ENCODE results near the gene NPHS1.
"Not testable (repeated sequence)": the region's sequence is repeated elsewhere in the genome, so short reads cannot be mapped to it uniquely, and the experiment has no call there.

Gene NPHS1

DNA sequence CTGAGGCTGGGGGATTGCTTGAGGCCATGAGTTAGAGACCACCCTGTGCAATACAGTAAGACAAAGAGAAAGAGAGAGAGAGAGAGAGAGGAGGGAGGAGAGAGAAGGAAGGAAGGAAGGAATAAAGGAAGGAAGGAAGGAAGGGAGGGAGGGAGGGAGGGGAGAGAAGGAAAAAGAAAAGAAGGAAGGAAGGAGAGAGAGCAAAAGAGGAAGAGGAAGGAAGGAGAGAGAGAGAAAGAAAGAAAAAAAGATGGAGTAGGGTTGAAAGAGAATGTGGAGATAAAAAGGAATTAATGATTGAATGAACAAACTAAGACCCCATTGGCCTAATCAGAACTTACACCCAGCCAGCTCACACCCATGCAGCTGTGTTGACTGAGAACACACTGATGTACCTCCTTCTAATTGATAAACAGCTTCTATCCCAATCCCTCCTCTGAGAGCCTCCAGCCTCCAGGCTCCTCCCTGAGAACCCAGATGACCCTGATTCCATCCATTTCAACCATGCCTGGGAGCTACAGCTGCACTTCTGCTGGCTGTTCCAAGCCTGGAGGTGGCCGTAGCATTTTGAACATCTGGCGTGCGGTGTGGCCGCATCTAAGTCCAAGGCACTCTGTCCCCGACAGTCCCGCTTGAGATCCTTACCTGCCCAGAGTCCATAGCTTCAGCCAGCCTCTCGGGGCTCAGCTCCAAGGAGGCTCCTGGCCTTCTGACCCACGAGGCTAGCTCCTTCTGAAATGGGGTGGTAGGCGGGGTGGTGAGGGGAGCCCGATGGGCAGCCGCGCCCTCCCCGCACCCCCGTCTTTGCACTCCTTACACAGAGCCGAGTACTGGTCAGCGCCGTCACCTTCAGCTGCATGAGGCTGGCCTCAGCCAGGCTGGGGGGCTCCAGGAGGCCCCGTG, 40.7 kb downstream of the NPHS1 start:
- DNase-seq: no peak

DNA sequence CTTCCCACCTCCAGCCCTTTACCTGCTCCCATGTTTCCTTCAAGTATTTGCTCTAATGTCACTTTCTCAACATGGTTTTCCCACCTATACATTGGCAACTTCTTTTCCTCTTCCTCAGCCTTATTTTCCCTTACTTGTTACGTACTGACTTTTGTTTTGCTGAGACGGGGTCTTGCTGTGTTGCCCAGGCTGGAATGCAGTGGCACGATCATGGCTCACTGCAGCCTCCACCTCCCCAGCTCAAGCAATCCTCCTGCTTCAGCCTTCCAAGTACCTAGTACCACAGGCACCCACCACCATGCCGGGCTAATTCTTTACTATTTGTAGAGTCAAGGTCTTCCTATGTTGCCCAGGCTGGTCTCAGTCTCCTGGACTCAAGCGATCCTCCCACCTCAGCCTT, 44.7 kb downstream of the NPHS1 start:
- no peak for DNase-seq

DNA sequence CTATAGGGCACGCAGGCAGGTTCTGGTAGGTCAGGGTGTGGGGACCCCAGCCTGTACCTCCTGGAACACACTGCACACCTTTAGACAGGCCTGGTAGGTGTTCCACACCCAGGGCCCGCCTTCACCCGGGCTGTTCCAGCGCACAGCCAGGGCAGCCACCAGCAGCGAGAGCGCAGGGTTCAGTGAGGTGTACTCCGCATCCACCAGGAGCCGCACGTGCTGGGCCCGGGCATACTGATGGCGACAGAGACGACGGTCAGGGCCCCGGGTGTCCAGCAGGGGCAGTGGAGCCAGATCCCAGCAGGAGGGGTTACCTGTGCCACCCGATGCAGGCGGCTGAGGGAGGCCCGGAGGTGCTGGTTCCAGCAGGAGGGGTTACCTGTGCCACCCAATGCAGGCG, 45.7 kb downstream of the NPHS1 start:
- DNase-seq: no peak

DNA sequence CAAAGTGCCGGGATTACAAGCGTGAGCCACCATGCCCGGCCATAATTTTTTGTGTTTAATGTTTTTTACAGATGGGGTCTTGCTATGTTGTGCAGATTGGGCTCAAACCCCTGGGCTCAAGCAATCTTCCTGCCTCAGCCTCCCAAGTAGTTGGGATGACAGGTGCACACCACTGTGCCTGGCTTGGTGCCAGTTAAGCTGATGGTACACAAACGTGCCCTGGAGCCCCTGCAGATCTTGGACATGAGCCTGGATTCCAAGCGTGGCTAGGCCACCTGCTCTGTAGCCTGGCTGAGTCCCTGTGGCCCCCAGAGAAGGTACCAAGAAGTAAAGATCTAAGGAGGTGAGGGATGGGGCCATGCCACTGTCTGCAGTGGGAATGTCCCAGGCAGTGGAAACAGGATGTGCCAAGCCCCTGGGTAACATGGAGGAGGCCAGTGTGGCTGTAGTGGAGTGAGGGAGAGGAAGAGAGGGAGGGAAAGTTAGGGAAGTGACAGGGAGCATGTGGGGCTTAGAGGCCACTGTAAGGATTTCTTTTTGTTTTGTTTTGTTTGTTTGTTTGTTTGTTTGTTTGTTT, 46.7 kb downstream of the NPHS1 start:
- DNase-seq: no peak

DNA sequence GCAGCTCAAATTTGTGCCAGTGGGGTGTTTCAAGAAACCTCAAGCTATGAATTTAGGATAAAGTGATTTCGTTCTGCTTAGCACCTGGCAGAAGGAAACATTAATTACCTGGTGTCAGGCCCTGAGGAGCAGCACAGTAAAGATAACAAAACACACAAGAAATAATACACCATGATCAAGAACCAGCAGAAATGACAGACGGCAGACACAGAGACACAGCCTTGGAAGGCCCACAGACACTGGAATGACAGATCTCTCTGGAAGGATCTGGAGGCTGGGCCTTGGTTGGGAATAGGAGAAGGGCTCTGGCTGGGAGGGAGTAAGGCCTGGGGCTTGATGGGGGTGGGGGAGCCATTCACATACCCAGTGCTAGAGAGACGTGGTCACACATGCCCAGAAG, 50.5 kb downstream of the NPHS1 start:
- DNase-seq: no peak

DNA sequence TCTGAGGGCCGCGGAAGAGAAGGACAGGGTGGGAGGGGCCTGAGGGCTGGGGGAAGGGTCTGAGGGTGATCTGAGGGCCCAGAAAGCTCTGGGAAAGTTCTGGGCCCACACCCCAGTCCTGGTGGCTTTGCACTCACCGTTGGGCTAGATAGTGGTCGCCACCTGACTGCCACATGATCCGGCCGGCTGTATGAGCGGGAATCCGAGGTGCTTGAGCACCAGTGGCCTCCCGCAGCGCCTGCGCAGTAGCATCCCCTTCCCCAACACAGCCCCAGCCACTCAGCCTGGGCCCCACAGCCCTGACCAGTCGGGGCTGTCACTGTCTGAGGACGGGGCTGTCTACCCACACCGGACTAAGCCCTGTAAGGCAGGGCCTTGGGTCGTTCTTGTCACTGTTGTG, 54.6 kb downstream of the NPHS1 start:
- DNase-seq: no peak

DNA sequence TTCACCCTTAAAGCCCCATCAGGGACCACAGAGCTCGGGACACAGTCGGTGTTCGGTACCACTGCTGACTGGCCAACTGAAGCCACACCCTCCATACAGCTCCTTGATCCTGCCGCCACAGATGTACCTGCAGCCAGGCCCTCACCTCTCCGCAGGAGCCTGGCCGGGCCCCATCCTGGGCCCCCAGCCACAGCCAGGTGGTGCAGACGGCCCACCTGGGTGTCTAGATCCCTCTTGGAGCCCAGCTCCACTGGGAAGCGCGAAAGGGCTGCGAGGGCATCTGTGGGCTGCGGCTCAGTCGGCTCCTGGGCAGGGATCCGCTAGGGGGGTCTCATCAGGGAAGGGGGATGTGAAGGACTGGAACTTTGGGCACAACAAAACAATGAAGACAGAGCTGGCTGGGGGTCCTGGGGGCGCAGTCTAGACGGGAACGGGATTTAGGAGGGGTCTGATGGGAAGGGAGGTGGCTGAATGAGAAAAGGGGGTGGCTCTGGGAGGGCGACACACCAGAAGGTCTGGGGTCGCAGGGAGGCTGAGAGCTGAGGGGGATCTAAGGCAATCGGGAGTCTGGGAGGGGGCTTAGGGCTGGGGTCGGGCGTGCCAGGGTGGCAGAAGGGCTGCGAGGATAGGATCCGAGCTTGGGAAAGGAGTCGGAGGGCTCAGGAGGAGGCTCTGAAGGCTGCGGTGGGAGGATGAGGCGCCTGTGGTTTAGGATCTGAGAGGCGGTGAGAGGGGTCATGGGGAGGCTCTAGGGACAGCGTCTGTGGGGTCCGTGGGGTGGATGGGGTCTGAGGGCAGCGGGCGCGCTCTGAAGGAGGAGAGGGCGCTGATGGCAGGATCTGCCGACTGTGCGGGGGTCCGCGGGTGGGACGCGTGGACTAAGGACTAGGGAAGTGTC, 55.4 kb downstream of the NPHS1 start:
- no peak for DNase-seq

DNA sequence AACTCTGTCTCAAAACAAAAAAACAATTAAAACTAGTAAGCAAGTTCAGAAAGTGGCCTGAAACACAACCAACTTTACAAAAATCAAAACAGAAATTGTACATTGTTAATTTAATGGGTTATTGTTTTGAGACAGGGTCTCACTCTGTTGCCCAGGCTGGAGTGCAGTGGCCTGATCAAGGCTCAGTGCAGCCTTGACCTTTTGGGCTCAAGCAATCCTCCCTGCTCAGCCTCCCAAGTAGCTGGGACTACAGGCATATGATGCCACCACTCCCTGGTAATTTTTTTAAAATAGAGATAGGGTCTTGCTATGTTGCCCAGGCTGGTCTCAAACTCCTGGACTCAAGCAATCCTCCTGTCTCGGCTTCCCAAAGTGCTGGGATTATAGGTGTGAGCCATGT, 56.7 kb downstream of the NPHS1 start:
- DNase-seq: not testable (repeated sequence)

DNA sequence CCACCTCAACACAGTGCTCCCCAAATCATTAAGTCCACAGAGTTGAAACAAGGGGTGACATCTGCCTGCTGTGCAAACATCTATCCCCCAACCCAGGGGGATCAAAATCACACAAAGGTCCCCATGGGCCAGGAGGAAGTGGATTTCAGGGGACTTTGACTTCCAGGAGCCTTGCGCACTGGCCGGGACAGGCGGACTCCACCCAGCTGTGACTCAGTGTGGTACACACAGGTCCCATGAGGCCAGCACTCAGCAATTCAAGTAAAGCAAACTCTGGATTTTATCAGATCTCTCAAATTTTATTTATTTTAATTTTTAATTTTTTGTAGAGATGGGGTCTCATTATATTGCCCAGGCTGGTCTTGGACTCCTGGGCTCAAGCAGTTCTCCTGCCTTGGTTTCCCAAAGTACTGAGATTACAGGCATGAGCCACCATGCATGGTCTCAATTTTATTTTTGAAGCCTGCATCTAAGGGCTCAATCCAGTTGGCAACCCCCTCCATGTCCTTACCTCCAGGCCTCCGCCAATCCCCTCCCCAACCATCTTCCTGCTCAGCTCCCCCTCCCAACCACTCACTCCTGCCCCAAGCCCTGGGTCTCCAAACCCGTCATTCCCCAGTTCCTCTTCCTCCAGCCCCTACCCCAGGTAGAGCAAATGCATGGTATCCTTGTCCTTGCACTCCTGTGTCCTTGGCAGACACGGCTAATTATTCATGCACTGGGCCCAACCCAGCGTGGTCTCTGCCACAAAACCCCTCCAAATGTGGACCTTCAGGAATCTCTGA, 58.7 kb downstream of the NPHS1 start:
- no peak for DNase-seq

DNA sequence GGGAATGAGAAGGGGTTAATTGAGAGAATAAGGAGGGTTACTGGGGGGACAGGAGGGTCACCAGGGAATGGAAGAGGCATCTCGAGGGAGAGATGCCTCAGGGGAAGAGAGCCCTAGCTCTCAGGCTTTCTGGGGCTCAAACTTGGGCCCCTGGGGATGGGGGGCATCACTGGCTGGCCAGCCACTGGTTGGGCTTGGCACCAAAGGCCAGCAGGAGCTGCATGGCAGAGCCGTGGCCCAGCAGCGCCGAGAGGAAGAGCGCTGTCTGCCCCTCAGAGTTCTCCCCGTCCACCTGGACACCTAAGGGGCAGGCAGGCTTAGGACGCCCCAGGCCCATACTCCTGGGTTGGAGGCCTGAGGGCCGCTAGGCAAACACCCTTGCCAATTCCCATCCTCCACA, 59.4 kb downstream of the NPHS1 start:
- no peak for DNase-seq

DNA sequence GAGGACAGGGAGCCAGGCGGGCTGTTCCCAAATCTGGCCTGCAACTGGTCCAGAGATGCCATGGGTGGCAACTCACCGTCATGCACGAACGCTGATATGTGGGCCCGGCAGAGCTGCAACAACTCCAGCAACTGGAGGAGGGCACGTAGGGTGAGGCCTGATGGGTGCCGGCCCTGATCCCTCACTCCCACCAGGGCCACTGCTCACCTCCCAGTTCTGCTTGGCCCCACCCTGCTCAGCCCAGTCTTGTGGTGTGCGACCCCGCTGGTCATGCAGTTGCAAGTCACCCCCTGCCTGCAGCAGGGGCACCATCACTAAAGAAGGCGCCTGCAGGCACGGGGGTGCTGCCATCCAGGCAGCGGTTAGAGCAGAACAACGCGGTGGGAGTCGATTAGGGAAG, 60.0 kb downstream of the NPHS1 start:
- no peak for DNase-seq

DNA sequence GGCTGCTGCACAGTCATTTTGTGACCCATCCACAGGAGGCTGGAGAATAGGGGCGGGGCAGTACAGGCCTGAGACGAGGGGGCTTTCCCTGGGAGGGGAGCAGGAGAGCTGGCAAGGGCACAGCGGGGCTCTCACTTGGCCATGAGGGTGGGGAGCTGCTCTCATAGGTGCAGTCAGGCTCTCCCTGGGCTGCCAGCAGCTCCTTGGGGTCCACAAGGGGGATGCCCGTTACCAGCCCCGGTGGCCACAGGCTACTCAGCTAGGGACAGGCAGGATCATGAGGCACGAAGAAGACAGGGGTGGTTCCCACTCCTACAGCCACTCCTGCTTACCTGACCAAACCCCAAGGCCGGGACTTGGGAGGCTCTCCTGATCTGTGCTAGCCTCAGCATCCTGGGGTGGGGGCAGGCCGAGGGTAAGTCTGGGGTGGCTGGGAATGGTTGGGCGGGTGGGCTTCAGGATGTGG, 60.5 kb downstream of the NPHS1 start:
- no peak for DNase-seq

DNA sequence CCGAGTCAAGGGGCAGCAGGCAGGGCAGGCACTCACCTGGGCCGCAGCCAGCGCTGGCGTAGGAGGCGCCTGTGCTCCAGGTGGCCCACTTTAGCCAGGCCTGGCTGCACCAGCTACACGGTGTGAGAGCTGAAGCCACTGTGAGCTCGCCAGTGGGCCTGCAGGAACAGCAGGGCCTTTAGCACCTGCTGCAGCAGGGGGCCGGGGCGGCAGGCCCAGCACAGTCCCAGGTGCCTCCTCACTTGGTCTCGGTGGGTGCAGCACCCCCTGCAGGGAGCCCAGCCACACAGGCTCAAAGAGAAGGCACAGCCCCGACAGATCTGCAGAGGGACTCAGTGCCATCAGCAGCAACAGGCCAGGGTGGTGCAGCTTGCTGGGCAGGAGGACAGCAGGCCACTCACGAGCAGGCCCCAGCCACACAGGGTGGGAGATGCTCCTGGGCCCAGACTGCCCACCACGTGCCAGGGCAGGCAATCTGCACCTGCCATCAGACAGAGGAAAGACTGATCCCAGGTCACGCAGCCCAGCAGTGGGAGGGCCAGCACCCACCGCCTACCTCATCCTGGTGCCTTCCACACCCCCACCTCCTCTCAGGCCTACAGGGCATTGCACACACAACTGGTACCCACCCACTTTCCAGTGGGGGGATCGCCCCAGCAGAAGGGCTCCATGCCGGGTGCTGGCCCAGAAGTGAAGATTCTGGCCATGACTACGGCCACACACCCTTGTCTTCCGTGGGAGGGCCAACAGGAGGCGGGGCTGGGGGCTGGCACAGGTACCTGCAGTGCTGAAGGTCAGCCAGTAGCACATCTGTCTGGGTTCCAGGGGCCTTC, 61.1 kb downstream of the NPHS1 start:
- no peak for DNase-seq

DNA sequence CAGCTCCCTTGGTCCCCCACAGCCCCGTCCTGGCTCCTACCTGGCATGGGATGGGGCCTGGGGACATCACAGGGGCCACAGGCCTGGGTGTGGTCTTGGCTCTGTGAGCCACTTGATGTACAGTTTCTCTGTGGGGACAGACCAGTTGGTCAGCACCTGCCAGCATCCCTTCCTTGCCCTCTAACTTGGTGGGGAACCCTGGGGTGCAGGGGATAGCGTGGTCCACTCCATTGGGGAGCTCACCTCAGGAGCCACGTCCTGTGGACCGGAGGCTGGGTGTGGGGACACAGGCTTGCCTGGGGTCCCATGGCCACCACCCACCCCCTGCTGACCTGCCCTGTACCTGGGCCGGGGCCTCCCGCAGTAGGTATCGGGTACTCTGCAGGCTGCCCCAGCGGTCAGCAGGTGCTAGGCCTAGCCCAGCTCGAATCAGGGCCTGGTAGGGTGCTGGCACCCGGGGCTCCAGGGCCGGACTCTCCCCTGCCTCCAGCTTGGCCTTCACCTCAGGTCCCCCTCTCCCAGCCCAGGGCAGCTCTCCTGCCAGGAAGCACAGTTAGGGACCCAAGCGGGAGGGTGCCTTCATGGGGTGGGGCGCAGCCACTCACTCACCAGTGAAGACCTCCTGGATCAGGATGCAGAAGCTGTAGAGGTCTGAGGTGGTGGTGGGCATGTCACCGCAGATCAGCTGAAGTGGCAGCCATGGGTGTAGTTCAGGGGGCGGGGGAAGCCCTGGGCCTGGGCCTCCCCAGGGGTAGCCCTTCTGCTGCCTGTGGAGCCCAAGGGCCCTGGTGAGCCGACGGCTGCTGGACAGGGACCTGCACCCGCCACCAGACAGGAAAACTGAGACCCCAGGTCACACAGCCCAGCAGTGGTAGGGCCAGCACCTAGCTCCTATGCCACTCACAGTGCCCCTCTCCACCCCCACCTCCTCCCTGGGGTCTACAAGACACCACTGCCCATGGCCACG, 62.0 kb downstream of the NPHS1 start:
- no peak for DNase-seq

DNA sequence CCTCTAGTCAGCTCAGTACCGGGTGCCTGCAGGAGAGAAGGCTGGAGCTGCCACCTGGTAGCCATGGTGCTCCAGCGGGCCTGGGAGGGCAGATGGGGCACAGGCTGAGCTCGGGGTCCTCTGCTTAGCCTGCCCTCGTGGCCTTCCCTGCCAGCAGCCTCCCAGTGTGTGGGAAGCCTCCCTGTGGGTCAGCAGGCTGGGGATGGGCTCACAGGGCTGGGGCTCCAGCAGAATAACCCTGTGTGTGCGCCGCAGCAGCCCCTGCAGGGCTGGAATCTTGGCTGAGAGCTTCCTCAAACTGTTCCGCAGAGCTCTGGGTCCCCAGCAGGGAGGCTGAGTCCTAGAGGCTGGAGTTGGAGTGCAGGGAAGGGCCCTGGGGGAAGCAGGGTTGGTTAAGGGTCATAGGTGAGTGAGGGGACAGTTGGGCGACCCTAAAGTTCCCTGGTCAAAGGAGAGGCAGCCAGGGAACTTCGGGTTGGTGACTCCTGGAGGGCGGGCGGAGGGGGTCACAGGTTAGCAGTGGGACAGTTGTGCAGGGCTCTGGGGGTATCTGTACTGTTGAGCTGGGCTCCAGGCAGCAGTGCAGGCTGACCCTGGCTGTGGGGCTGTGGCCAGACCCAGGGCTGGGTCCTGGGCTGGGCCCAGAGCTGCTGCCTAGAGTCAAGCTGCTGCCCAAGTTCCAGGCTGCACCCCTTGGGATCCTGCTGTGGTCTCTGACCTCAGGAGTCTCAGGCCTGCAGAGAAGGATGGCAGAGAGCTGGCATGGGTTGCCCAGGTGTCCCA, 62.9 kb downstream of the NPHS1 start:
- DNase-seq: no peak

DNA sequence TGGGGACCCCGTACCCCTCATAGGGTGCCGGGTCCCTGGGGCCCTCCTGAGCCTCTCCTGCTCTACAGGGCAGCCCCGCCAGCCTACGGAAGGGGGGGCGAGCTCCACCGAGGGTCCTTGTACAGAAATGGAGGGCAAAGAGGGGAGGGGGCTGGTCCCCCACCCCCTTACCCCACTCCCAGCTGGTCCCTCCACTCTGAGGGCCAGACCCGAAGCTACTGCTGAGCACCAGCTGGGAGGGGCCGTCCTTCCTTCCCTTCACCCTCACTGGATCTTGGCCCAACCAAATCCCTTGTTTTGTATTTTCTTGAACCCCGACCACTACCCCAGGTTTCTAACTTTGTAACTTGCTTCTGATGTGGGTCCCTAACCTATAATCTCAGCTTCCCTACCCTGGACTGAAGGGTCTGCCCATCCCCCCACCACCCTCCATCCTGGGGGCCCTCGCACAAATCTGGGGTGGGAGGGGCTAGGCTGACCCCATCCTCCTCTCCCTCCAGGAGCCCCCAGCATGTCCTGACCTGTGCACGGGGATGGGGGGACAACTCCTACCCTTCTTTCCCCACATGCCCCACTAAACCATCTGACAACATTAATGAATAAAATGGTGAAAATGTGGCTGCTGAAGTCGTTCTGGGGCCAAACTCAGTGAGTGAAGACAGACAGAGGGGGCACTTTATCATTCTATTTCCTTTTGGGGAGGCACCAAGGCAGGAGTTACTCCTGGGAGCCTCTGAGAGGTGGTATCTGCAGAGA, 63.9 kb downstream of the NPHS1 start:
- no peak for DNase-seq

DNA sequence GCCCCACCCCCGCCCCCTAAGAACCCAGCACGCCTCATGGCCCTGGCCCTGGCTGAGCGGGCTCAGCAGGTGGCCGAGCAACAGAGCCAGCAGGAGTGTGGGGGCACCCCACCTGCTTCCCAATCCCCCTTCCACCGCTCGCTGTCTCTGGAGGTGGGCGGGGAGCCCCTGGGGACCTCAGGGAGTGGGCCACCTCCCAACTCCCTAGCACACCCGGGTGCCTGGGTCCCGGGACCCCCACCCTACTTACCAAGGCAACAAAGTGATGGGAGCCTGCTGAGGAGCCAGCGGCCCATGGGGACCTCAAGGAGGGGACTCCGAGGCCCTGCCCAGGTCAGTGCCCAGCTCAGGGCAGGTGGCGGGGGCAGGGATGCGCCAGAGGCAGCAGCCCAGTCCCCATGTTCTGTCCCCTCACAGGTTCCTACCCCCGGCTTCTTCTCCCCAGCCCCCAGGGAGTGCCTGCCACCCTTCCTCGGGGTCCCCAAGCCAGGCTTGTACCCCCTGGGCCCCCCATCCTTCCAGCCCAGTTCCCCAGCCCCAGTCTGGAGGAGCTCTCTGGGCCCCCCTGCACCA, 65.0 kb downstream of the NPHS1 start:
- DNase-seq: no peak

All from KG1 (cell line).